Measurements from ENCODE around the gene CCDC6. TPM values are rescaled to one million over a fixed set of nuclear protein-coding genes. Genes with fewer than 3 reads are reported as not detected.
A peak's percentile ranks its signal among the peaks of the same experiment; 100 is the strongest.
"Not testable (repeated sequence)": the region's sequence is repeated elsewhere in the genome, so short reads cannot be mapped to it uniquely, and the experiment has no call there.

The CCDC6 gene
- polyA plus RNA-seq, 1 donor = 19.2 TPM

- peak; percentile 32 for DNase-seq
Measured at GRCh38 chr10:59905731-59906416, 482 bp downstream of the CCDC6 start.

GRCh38 chr10:59905066-59905730 is 1.2 kb downstream of the CCDC6 start:
- DNase-seq = peak; percentile 59

GRCh38 chr10:59904426-59905065 is 1.8 kb downstream of the CCDC6 start:
- DNase-seq = no peak

GRCh38 chr10:59903871-59904270 is 2.5 kb downstream of the CCDC6 start:
- no peak for DNase-seq

- no peak for DNase-seq
Measured at GRCh38 chr10:59902016-59902415, 4.3 kb downstream of the CCDC6 start.

- DNase-seq = no peak
Measured at GRCh38 chr10:59901470-59901869, 4.9 kb downstream of the CCDC6 start.

GRCh38 chr10:59900048-59900727 is 6.2 kb downstream of the CCDC6 start:
- DNase-seq = no peak

GRCh38 chr10:59898125-59898835 is 8.1 kb downstream of the CCDC6 start:
- no peak for DNase-seq

GRCh38 chr10:59896191-59896590 is 10.2 kb downstream of the CCDC6 start:
- DNase-seq = no peak

- DNase-seq = no peak
Measured at GRCh38 chr10:59895629-59896116, 10.7 kb downstream of the CCDC6 start.

GRCh38 chr10:59894114-59894513 is 12.2 kb downstream of the CCDC6 start:
- no peak for DNase-seq

GRCh38 chr10:59892697-59893096 is 13.7 kb downstream of the CCDC6 start:
- DNase-seq = no peak

GRCh38 chr10:59891936-59892335 is 14.4 kb downstream of the CCDC6 start:
- no peak for DNase-seq

- DNase-seq = no peak
Measured at GRCh38 chr10:59891349-59891748, 15.0 kb downstream of the CCDC6 start.

GRCh38 chr10:59888781-59889435 is 17.4 kb downstream of the CCDC6 start:
- no peak for DNase-seq

- no peak for DNase-seq
Measured at GRCh38 chr10:59887972-59888640, 18.2 kb downstream of the CCDC6 start.

- DNase-seq = no peak
Measured at GRCh38 chr10:59887006-59887405, 19.4 kb downstream of the CCDC6 start.

GRCh38 chr10:59885430-59886134 is 20.8 kb downstream of the CCDC6 start:
- DNase-seq = no peak

GRCh38 chr10:59884893-59885292 is 21.5 kb downstream of the CCDC6 start:
- not testable (repeated sequence) for DNase-seq

- no peak for DNase-seq
Measured at GRCh38 chr10:59881640-59882039, 24.7 kb downstream of the CCDC6 start.
